Gastrocnemius medialis (tissue), 4 donors: ENCODE data around the gene STAC2.

Experiments
- CTCF ChIP-seq, 5 experiments: fragments of 450-650 bp in 3 of 5; fragments of 200-600 bp in 2 of 5; sonication (generic) in 2 of 5; IDR thresholded peaks in 4 of 5; conservative IDR thresholded peaks in 1 of 5; 1 replicate in 4 of 5; 2 replicates in 1 of 5; pipeline ENCODE4 v1.5.1; 2016 to 2019; ENCODE audit warnings: antibody characterized with exemption in 5 of 5, mild to moderate bottlenecking in 3 of 5, moderate library complexity in 3 of 5
- POLR2A ChIP-seq, 2 donors: fragments of 450-650 bp; IDR thresholded peaks; one replicate each; pipeline ENCODE4 v1.6.1; 2017; ENCODE audit warnings: antibody characterized with exemption in 2 of 2, mild to moderate bottlenecking in 2 of 2, moderate library complexity in 2 of 2

- no peak for TF ChIP-seq CTCF (IDR thresholded peaks at IDR 0.05 in 4 of 5, conservative IDR thresholded peaks at IDR 0.05 in 1 of 5)
- TF ChIP-seq POLR2A (IDR thresholded peaks at IDR 0.05), result no peak
Measured at GRCh38 chr17:39181303-39181702, 44.4 kb downstream of the STAC2 start.
